WERI-Rb-1 (cell line): Measurements from ENCODE around the gene SMIM24.
A peak's percentile ranks its signal among the peaks of the same experiment; 100 is the strongest.

ENCODE experiments used
- DNase-seq: peaks from one replicate; pipeline ENCODE4 v3.0.0-alpha.2; 2020
- H3K27ac ChIP-seq: fragments of 250-450 bp; sonication (Bioruptor Pico); 2 replicates; pipeline ENCODE4 v1.5.1; 2020; ENCODE audit warnings: mild to moderate bottlenecking, moderate library complexity
- H3K27me3 ChIP-seq: fragments of 250-450 bp; sonication (Bioruptor Pico); 2 replicates; pipeline ENCODE4 v1.5.1; 2021; ENCODE audit warnings: mild to moderate bottlenecking, low read depth, moderate library complexity; ENCODE audit not compliant: insufficient read depth, severe bottlenecking
- H3K36me3 ChIP-seq: fragments of 250-450 bp; sonication (Bioruptor Pico); 2 replicates; pipeline ENCODE4 v1.5.1; 2020; ENCODE audit warnings: mild to moderate bottlenecking, moderate library complexity
- H3K4me3 ChIP-seq: 2 replicates; pipeline ENCODE4 v1.5.1; 2011; ENCODE audit warnings: low read depth, mild to moderate bottlenecking, control low read depth, low read length
- H3K9me3 ChIP-seq: fragments of 250-450 bp; sonication (Bioruptor Pico); 2 replicates; pipeline ENCODE4 v1.5.1; 2021; ENCODE audit warnings: mild to moderate bottlenecking, moderate library complexity; ENCODE audit not compliant: severe bottlenecking
- CTCF ChIP-seq: IDR thresholded peaks from 2 replicates; pipeline ENCODE4 v1.5.1; 2011; ENCODE audit warnings: low read depth, mild to moderate bottlenecking, control low read depth, inconsistent platforms, low read length

The SMIM24 gene

GRCh38 chr19:3516675-3517207 lies 36.4 kb upstream of the SMIM24 start:
- Histone ChIP-seq H3K27me3 (no peaks in the 10 kb centered on the region), H3K27ac (no peak overlapping the region), H3K4me3 (no peak overlapping the region), H3K36me3 (peaks cover 19% of the 10 kb centered on the region), H3K9me3 (no peaks in the 10 kb centered on the region)
- DNase-seq: no peak
- TF ChIP-seq CTCF: no peak

GRCh38 chr19:3515891-3516422 lies 35.6 kb upstream of the SMIM24 start:
- no peak for TF ChIP-seq CTCF
- Histone ChIP-seq H3K27me3 (no peaks in the 10 kb centered on the region), H3K9me3 (no peaks in the 10 kb centered on the region), H3K36me3 (peaks cover 23% of the 10 kb centered on the region), H3K27ac (no peak overlapping the region), H3K4me3 (no peak overlapping the region)
- DNase-seq: no peak

GRCh38 chr19:3514930-3515329 lies 34.6 kb upstream of the SMIM24 start:
- Histone ChIP-seq H3K4me3 (no peak overlapping the region), H3K27me3 (no peaks in the 10 kb centered on the region), H3K36me3 (peaks cover 28% of the 10 kb centered on the region), H3K27ac (no peak overlapping the region), H3K9me3 (no peaks in the 10 kb centered on the region)
- TF ChIP-seq CTCF: no peak
- DNase-seq: no peak

GRCh38 chr19:3513229-3514140 lies 33.2 kb upstream of the SMIM24 start:
- Histone ChIP-seq H3K9me3 (no peaks in the 10 kb centered on the region), H3K36me3 (peaks cover 38% of the 10 kb centered on the region), H3K27me3 (no peaks in the 10 kb centered on the region)

GRCh38 chr19:3512562-3513228 lies 32.4 kb upstream of the SMIM24 start:
- H3K36me3 ChIP-seq: peaks cover 43% of the 10 kb centered on the region
- DNase-seq: no peak
- no peak overlapping the region for H3K4me3 ChIP-seq
- no peaks in the 10 kb centered on the region for H3K9me3 ChIP-seq
- no peaks in the 10 kb centered on the region for H3K27me3 ChIP-seq
- TF ChIP-seq CTCF: 0 out of 2 replicates have a peak, but pooled peaks have one; percentile 30
- H3K27ac ChIP-seq: no peak overlapping the region

More at GRCh38 chr19:3513229-3514140, 33.2 kb upstream of the SMIM24 start:
- H3K4me3 ChIP-seq: no peak overlapping the region
- H3K27ac ChIP-seq: no peak overlapping the region
- no peak for DNase-seq
- TF ChIP-seq CTCF: peak; percentile 29; the same call in 1 of the 2 replicates
